ENCODE data around the gene NUP98.

The NUP98 gene

DNA sequence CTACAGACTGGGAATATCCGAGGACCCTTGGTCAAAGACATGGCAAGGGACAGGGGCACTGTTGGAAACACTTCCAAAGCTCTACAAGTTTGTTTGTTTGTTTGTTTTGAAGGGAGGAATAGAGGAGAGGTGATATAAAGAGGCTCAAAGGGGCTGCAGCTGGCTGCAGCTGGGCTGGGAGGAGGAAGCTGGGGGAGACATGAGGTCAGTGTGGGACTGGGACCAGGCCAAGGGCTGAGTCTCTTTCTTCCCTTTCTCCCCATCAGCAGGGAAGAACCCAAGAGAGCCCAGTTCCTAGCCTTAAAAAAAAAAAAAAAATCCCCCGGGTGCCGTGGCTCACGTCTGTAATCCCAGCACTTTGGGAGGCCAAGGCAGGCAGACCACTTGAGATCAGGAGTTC is 38.4 kb upstream of the NUP98 start:
- no peak for TF ChIP-seq CTCF (IDR thresholded peaks at IDR 0.05; ENCODE audit: insufficient read depth, low read length, missing control alignments)
- CTCF ChIA-PET, result interaction anchor here (0.6 to 27.1 kb wide), 8 partner anchors 10 to 362 kb away, joined by 3 to 1868 read pairs (median 4); partner anchors contain the start of genes RHOG and STIM1

DNA sequence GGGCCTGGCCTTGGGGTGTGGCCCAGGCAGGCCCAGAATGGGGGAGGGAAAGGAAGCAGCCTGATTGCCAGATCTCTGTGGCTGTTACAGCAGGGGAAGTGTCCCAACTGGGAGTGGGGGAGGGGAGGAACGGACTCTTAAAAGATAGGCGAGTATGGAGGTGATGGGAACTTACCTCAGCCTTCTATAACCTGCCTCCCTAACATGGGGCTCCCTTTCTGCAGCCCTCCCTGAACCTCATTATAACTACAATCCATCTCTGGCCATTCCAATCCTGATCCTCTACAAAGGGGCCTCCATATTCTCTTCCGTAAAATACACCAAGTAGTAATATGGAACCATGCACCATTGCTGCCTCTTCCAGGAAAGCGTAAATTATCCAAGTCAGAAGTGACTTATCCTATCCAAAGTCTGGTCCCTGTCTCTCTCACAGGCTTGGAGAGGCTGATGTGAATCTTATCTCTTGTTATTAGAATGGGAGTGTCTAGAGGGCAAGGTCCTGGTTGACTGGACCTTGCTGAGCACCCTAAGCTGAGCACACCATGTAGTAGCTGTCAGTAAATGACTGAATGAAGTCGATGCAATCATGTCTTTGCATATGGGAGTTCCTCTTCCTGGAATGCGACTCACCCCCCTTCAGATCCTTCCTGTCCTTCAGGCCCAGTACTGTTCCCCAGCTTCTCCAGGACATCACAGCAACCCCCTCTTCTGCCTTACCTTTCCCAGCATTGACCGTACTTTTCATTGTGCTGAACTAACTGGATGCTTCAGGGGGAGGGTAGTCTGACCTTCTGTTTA is 37.5 kb upstream of the NUP98 start:
- H3K4me3 ChIP-seq (ENCODE audit: low read depth, low read length), result no peak overlapping the region
- TF ChIP-seq CTCF (IDR thresholded peaks at IDR 0.05; ENCODE audit: insufficient read depth, low read length, missing control alignments), result no peak
- DNase-seq (ENCODE audit: low read depth, low spot score), result no peak
- POLR2A ChIA-PET, result interaction anchor here (0.6 kb wide), 1 partner anchor 11 kb away, joined by 3 read pairs; no protein-coding TSS in a partner anchor
- CTCF ChIA-PET, result interaction anchor here (0.6 to 27.1 kb wide), 7 partner anchors 9 to 361 kb away, joined by 3 to 1868 read pairs (median 6); partner anchors contain the start of genes RHOG and STIM1

More for the DNA sequence above, 38.4 kb upstream of the NUP98 start:
- H3K4me3 ChIP-seq (ENCODE audit: low read depth, low read length), result no peak overlapping the region
- POLR2A ChIA-PET, result no interaction called here
- DNase-seq (ENCODE audit: low read depth, low spot score), result no peak

DNA sequence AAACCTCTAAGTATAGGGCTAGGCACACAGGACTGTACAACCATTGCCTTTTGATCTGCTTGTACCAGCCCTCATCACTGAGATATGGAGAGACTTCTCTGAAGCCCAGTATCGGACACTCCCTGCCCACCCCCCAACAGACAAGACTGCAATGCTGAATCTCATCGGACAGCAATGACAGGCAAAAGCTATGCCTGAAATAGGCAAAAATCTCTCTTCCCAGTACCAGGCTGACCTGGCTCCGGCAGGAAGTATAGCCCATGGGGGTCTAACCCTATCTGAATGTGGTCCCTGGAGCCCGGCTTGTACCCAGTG is 37.0 kb upstream of the NUP98 start:
- no peak overlapping the region for H3K4me3 ChIP-seq (ENCODE audit: low read depth, low read length)
- CTCF ChIA-PET, result interaction anchor here (0.9 to 27.1 kb wide), 4 partner anchors 10 to 225 kb away, joined by 3 to 1868 read pairs (median 168); partner anchors contain the start of genes RHOG and STIM1
- POLR2A ChIA-PET, result no interaction called here
- TF ChIP-seq CTCF (IDR thresholded peaks at IDR 0.05; ENCODE audit: insufficient read depth, low read length, missing control alignments), result no peak
- no peak for DNase-seq (ENCODE audit: low read depth, low spot score)

- no peak for DNase-seq (ENCODE audit: low read depth, low spot score)
- no peak overlapping the region for H3K4me3 ChIP-seq (ENCODE audit: low read depth, low read length)
- TF ChIP-seq CTCF (IDR thresholded peaks at IDR 0.05; ENCODE audit: insufficient read depth, low read length, missing control alignments), result no peak
- POLR2A ChIA-PET, result no interaction called here
- CTCF ChIA-PET, result interaction anchor here (0.9 to 27.1 kb wide), 4 partner anchors 9 to 225 kb away, joined by 3 to 1868 read pairs (median 168); partner anchors contain the start of genes RHOG and STIM1
Measured at GRCh38 chr11:3833449-3833848, 36.1 kb upstream of the NUP98 start.

- no peak for TF ChIP-seq CTCF (IDR thresholded peaks at IDR 0.05; ENCODE audit: insufficient read depth, low read length, missing control alignments)
- ChIA-PET CTCF (interaction anchor here (1.5 to 27.1 kb wide), 3 partner anchors 15 to 226 kb away, joined by 4 to 1868 read pairs (median 332); partner anchors contain the start of genes RHOG and STIM1), POLR2A (interaction anchor here (0.6 kb wide), 1 partner anchor 292 kb away, joined by 5 read pairs; no protein-coding TSS in a partner anchor)
Measured at GRCh38 chr11:3832816-3833215, 35.5 kb upstream of the NUP98 start.

More at GRCh38 chr11:3832816-3833215, 35.5 kb upstream of the NUP98 start:
- DNase-seq (ENCODE audit: low read depth, low spot score), result no peak
- H3K4me3 ChIP-seq (ENCODE audit: low read depth, low read length), result no peak overlapping the region
